Measurements from ENCODE around the gene MRPS23. TPM values are rescaled to one million over a fixed set of nuclear protein-coding genes. Genes with fewer than 3 reads are reported as not detected.

Gene MRPS23
- total RNA-seq, 1 experiment from 2014 or later: 97.5 TPM

- TF ChIP-seq EZH2phosphoT487 (IDR thresholded peaks at IDR 0.05; ENCODE audit: borderline replicate concordance, low read length) (no peak), CTCF (conservative IDR thresholded peaks at IDR 0.05; ENCODE audit: low read depth, low read length) (no peak), EZH2 (IDR thresholded peaks at IDR 0.05; ENCODE audit: low read length, unreplicated experiment) (no peak)
- Histone ChIP-seq H3K27me3 (ENCODE audit: low read length) (no peaks in the 10 kb centered on the region), H3K9me3 (ENCODE audit: low read length) (no peaks in the 10 kb centered on the region), H3K4me3 (ENCODE audit: low read length) (no peak overlapping the region), H3K9ac (ENCODE audit: low read length) (no peak overlapping the region), H3F3A (ENCODE audit: low read length, unreplicated experiment) (peaks cover 14% of the 10 kb centered on the region), H3K36me3 (ENCODE audit: low read depth, low read length) (peaks cover 10% of the 10 kb centered on the region), H2AFZ (ENCODE audit: low read length) (no peak overlapping the region), H3K4me1 (ENCODE audit: insufficient read depth, low read length) (peaks cover 79% of the 10 kb centered on the region), H3K79me2 (ENCODE audit: low read length) (peaks cover 8% of the 10 kb centered on the region; the same call in 1 of the 2 replicates), H3K27ac (ENCODE audit: low read length) (peak overlapping the region; percentile 94), H4K20me1 (ENCODE audit: low read length) (no peaks in the 10 kb centered on the region), H3K4me2 (ENCODE audit: low read length) (no peak overlapping the region), H3K9me2 (replicated peaks; ENCODE audit: low read length) (no peaks in the 10 kb centered on the region)
- no peak for ATAC-seq
- ChIA-PET CTCF (no interaction called here), POLR2A (ENCODE audit: unreplicated experiment) (no interaction called here)
- DNase-seq: no peak
- BruUV-seq (replicated peaks): no TSS peak
- intact Hi-C loops (cut with micrococcal nuclease): no loop called here
Measured at GRCh38 chr17:57877803-57878377, 28.0 kb upstream of the MRPS23 start.

GRCh38 chr17:57876866-57877237 is 27.0 kb upstream of the MRPS23 start:
- intact Hi-C loops (cut with micrococcal nuclease): no loop called here
- no peaks in the 10 kb centered on the region for H4K20me1 ChIP-seq (ENCODE audit: low read length)
- peaks cover 14% of the 10 kb centered on the region for H3F3A ChIP-seq (ENCODE audit: low read length, unreplicated experiment)
- H3K9ac ChIP-seq (ENCODE audit: low read length): no peak overlapping the region
- H3K9me2 ChIP-seq (replicated peaks; ENCODE audit: low read length): no peaks in the 10 kb centered on the region
- H2AFZ ChIP-seq (ENCODE audit: low read length): no peak overlapping the region
- CTCF ChIA-PET: no interaction called here
- peak overlapping the region; percentile 60; the same call in 1 of the 2 replicates for H3K27ac ChIP-seq (ENCODE audit: low read length)
- peaks cover 79% of the 10 kb centered on the region for H3K4me1 ChIP-seq (ENCODE audit: insufficient read depth, low read length)
- H3K9me3 ChIP-seq (ENCODE audit: low read length): no peaks in the 10 kb centered on the region
- peaks cover 9% of the 10 kb centered on the region; the same call in 1 of the 2 replicates for H3K36me3 ChIP-seq (ENCODE audit: low read depth, low read length)
- no peak for ATAC-seq
- TF ChIP-seq EZH2phosphoT487 (IDR thresholded peaks at IDR 0.05; ENCODE audit: borderline replicate concordance, low read length): no peak
- TF ChIP-seq EZH2 (IDR thresholded peaks at IDR 0.05; ENCODE audit: low read length, unreplicated experiment): no peak
- TF ChIP-seq CTCF (conservative IDR thresholded peaks at IDR 0.05; ENCODE audit: low read depth, low read length): no peak
- POLR2A ChIA-PET (ENCODE audit: unreplicated experiment): interaction anchor here (0.6 kb wide), 1 partner anchor 15 kb away, joined by 3 read pairs; no protein-coding TSS in a partner anchor
- H3K4me2 ChIP-seq (ENCODE audit: low read length): no peak overlapping the region
- H3K79me2 ChIP-seq (ENCODE audit: low read length): peaks cover 8% of the 10 kb centered on the region; the same call in 1 of the 2 replicates
- no TSS peak for BruUV-seq (replicated peaks)
- H3K27me3 ChIP-seq (ENCODE audit: low read length): no peaks in the 10 kb centered on the region
- no peak overlapping the region for H3K4me3 ChIP-seq (ENCODE audit: low read length)
- DNase-seq: no peak
